Heart right ventricle (tissue), 16 donors: ENCODE data around the gene SKAP1. TPM values are rescaled to one million over a fixed set of nuclear protein-coding genes. Genes with fewer than 3 reads are reported as not detected.

ENCODE experiments used
- ATAC-seq, 8 donors: fragments of 200-7000 bp; cut with Tn5 transposase; one replicate each; pipeline ENCODE4 v1.9.1; 2020; ENCODE audit warnings: mild to moderate bottlenecking in 8 of 8, moderate library complexity in 8 of 8, moderate number of reproducible peaks in 1 of 8
- DNase-seq, 2 donors: peaks; one replicate each; pipeline ENCODE4 v3.0.0-alpha.2; 2020
- H3K27ac ChIP-seq, 10 donors: fragments of 200-600 bp; sonication (generic) in 2 of 10; one replicate each; pipeline versions ENCODE4 v1.5.0 to v1.8.0; 2020 to 2022; ENCODE audit warnings: mild to moderate bottlenecking in 3 of 10
- H3K27me3 ChIP-seq, 7 donors: fragments of 200-600 bp; one replicate each; pipeline ENCODE4 v1.8.0; 2021 to 2022; ENCODE audit warnings: mild to moderate bottlenecking in 2 of 7
- H3K36me3 ChIP-seq, 9 donors: fragments of 200-600 bp; sonication (generic) in 1 of 9; one replicate each; pipeline versions ENCODE4 v1.5.0 to v1.8.0; 2020 to 2022; ENCODE audit warnings: mild to moderate bottlenecking in 2 of 9
- H3K4me1 ChIP-seq, 9 donors: fragments of 200-600 bp; sonication (generic) in 1 of 9; one replicate each; pipeline versions ENCODE4 v1.5.0 to v1.8.0; 2020 to 2022; ENCODE audit warnings: mild to moderate bottlenecking in 4 of 9
- H3K4me3 ChIP-seq, 10 donors: fragments of 200-600 bp; sonication (generic) in 2 of 10; one replicate each; pipeline versions ENCODE4 v1.5.0 to v1.8.0; 2020 to 2022; ENCODE audit warnings: mild to moderate bottlenecking in 7 of 10, moderate library complexity in 2 of 10
- H3K9me3 ChIP-seq, 11 donors: fragments of 200-600 bp in 10 of 11; sonication (generic) in 2 of 11; one replicate each; pipeline versions ENCODE4 v1.5.0 to v1.8.0; 2013 to 2022; ENCODE audit warnings: mild to moderate bottlenecking in 2 of 11, control low read depth in 1 of 11, moderate library complexity in 1 of 11
- CTCF ChIP-seq, 9 donors: fragments of 200-600 bp; sonication (generic) in 2 of 9; IDR thresholded peaks; one replicate each; pipeline versions ENCODE4 v1.5.0 to v1.8.0; 2021 to 2022; ENCODE audit warnings: antibody characterized with exemption in 9 of 9, mild to moderate bottlenecking in 5 of 9, moderate library complexity in 1 of 9
- WGBS, 2 donors: extraction: QIAGEN DNeasy Blood & Tissue Kit; methylation state at CpG; one replicate each; pipeline ENCODE4 v1.1.7; 2013; ENCODE audit warnings: inconsistent platforms in 1 of 2; 5-methylcytosine and 5-hydroxymethylcytosine counted together
- intact Hi-C, 10 donors: fragments of 100-400 bp; cut with DNase I; formaldehyde crosslinking; loops; one replicate each; pipeline versions ENCODE4 v1.11.1 to v1.14.2; 2022
- polyA plus RNA-seq, 2 donors: library from polyadenylated mRNA; stranded (reverse); fragments of 200-250 nt; gene quantifications; one replicate each; pipeline ENCODE4 v1.2.3, GENCODE V29; 2013
- total RNA-seq, 10 donors: library from RNA; stranded (reverse); fragmentation: NEBNext Ultra II Directional in 3 of 10; extraction: Animal tissue kit (Norgen Biotek cat#: 25700) in 3 of 10; gene quantifications; one replicate each; pipeline versions ENCODE4 v1.2.1 to v1.2.4, GENCODE V29; 2021 to 2023
- donor health status: Arrhythmogenic right ventricular cardiomyopathy.
- donor health status: ischemic (EF 13 %, LVEDD 7.1; RV severe dilation, severe dysfunction).
- donor health status: healthy with polysubstance abuse.
- donor health status: DM: no; HTN: yes; CAD: no.
- donor health status: DM: no; HTN: no; CAD: no.
- donor health status: ischemic (EF 25% LVEDD 6.9; RV normal size, moderate dysfunction).
- donor health status: ischemic (EF 25% LVEDD 5.7; RV mildly dilated, moderate dysfunction).
- donor health status: healthy.
- donor health status: DM: yes; HTN: yes; CAD: no.
- donor health status: Ischemic cardiomyopathy.
- donor health status: ischemic (EF 35%, LVEDD 5.7; RV mildly dilated, moderate dysfunction).
- donor health status: nonischemic (EF 11% LVEDD 7.7; RV severe dilation, severe dysfunction).
- donor health status: DM: yes; HTN: yes; CAD: no.
- donor health status: PGD.
- donor health status: ischemic (EF 29% LVEDD 5.4; RV normal size, mild dysfunction).
- donor health status: nonischemic (EF 23%, LVEDD 6.1; RV moderate dilation, normal function).

SKAP1 gene
- total and polyA plus RNA-seq, 12 donors = 0.33 to 1.7 (median 0.75) TPM; not detected in 5

GRCh38 chr17:48348352-48348751, 81.7 kb downstream of the SKAP1 start:
- intact Hi-C loops = loop anchor here in 2 of 10 donors (10.0 kb wide), 1 partner anchor 246 kb away; the partner anchor contains the start of genes HOXB3 (in 2 of the 2) and HOXB5 (in 2 of the 2)
- no peak for ATAC-seq
- no peak overlapping the region for H3K4me3 ChIP-seq

GRCh38 chr17:48347177-48347576, 82.8 kb downstream of the SKAP1 start:
- no peaks in the 10 kb centered on the region for H3K4me1 ChIP-seq
- ATAC-seq (no peak), DNase-seq (no peak)
- intact Hi-C loops = loop anchor here in 2 of 10 donors (10.0 kb wide), 1 partner anchor 248 kb away; the partner anchor contains the start of genes HOXB3 (in 2 of the 2) and HOXB5 (in 2 of the 2)
- peaks cover 0 to 95% (median 49%) of the 10 kb centered on the region in 7 donors for H3K27me3 ChIP-seq
- H3K9me3 ChIP-seq = peaks cover 0 to 8% (median 0%) of the 10 kb centered on the region in 11 donors
- no peak for TF ChIP-seq CTCF (IDR thresholded peaks at IDR 0.05)
- no peak overlapping the region for H3K4me3 ChIP-seq
- no peaks in the 10 kb centered on the region for H3K36me3 ChIP-seq
- H3K27ac ChIP-seq = no peak overlapping the region

More at GRCh38 chr17:48348352-48348751, 81.7 kb downstream of the SKAP1 start:
- TF ChIP-seq CTCF (IDR thresholded peaks at IDR 0.05) = no peak
- Histone ChIP-seq H3K9me3 (peaks cover 0 to 8% (median 0%) of the 10 kb centered on the region in 11 donors), H3K27me3 (peaks cover 0 to 95% (median 54%) of the 10 kb centered on the region in 7 donors), H3K4me1 (no peaks in the 10 kb centered on the region), H3K27ac (no peak overlapping the region), H3K36me3 (no peaks in the 10 kb centered on the region)
- DNase-seq = no peak

- H3K9me3 ChIP-seq = peaks cover 0 to 8% (median 0%) of the 10 kb centered on the region in 11 donors
- intact Hi-C loops = loop anchor here in 3 of 10 donors (5.0 to 10.0 kb wide), 2 partner anchors 251 to 273 kb away; partner anchors contain the start of genes HOXB3 (in 2 of the 3), HOXB5 (in 2 of the 3) and HOXB8 (in 1 of the 3)
- no peaks in the 10 kb centered on the region for H3K36me3 ChIP-seq
- no peak for TF ChIP-seq CTCF (IDR thresholded peaks at IDR 0.05)
- H3K27ac ChIP-seq = no peak overlapping the region
- DNase-seq (no peak), ATAC-seq (no peak)
- peaks cover 0 to 95% (median 48%) of the 10 kb centered on the region in 7 donors for H3K27me3 ChIP-seq
- H3K4me3 ChIP-seq = no peak overlapping the region
- no peaks in the 10 kb centered on the region for H3K4me1 ChIP-seq
Measured at GRCh38 chr17:48344251-48344650, 85.8 kb downstream of the SKAP1 start.

GRCh38 chr17:48340916-48341315, 89.1 kb downstream of the SKAP1 start:
- intact Hi-C loops = loop anchor here in 3 of 10 donors (5.0 to 10.0 kb wide), 2 partner anchors 254 to 276 kb away; partner anchors contain the start of genes HOXB3 (in 2 of the 3), HOXB5 (in 2 of the 3) and HOXB8 (in 1 of the 3)
- TF ChIP-seq CTCF (IDR thresholded peaks at IDR 0.05) = no peak
- DNase-seq = no peak
- H3K4me1 ChIP-seq = no peaks in the 10 kb centered on the region
- H3K27ac ChIP-seq = no peak overlapping the region
- no peak overlapping the region for H3K4me3 ChIP-seq
- peaks cover 0 to 99% (median 61%) of the 10 kb centered on the region in 7 donors for H3K27me3 ChIP-seq
- 92 to 93% methylated on average over 2 of the region's 2 CpGs for WGBS, 2 donors
- no peak for ATAC-seq
- no peaks in the 10 kb centered on the region for H3K36me3 ChIP-seq
- H3K9me3 ChIP-seq = no peaks in the 10 kb centered on the region
